Subcutaneous adipose tissue (tissue), 4 donors: ENCODE measurements around the gene TUBGCP2. TPM values are rescaled to one million over a fixed set of nuclear protein-coding genes. Genes with fewer than 3 reads are reported as not detected.

Source experiments
- CTCF ChIP-seq: fragments of 450-650 bp; IDR thresholded peaks from one replicate; pipeline ENCODE4 v1.5.1; 2016; ENCODE audit warnings: low read depth, mild to moderate bottlenecking, control low read depth, antibody characterized with exemption, moderate library complexity
- total RNA-seq, 4 donors: library from RNA; depleted of rRNA; stranded (reverse); fragments of >200 nt; gene quantifications; one replicate each; pipeline ENCODE4 v1.1.0, GENCODE V29; 2016

The TUBGCP2 gene
- total RNA-seq, 4 donors from 2014 or later, result 24.5 to 43.9 (median 36.8) TPM

GRCh38 chr10:133275684-133276092, 33.0 kb downstream of the TUBGCP2 start:
- TF ChIP-seq CTCF, result no peak

GRCh38 chr10:133274751-133275683, 33.7 kb downstream of the TUBGCP2 start:
- TF ChIP-seq CTCF, result no peak

- TF ChIP-seq CTCF, result no peak
Measured at GRCh38 chr10:133273534-133274143, 35.0 kb downstream of the TUBGCP2 start.

GRCh38 chr10:133272964-133273420, 35.7 kb downstream of the TUBGCP2 start:
- no peak for TF ChIP-seq CTCF

- TF ChIP-seq CTCF, result no peak
Measured at GRCh38 chr10:133272301-133272963, 36.2 kb downstream of the TUBGCP2 start.

GRCh38 chr10:133271521-133272300, 37.0 kb downstream of the TUBGCP2 start:
- TF ChIP-seq CTCF, result no peak
